HEK293T (cell line): ENCODE results near the gene SRRT.

Experiments used
- CTCF ChIA-PET: fragments of 350-600 bp; formaldehyde crosslinking; extraction: SDS; loops from one replicate; lab custom pipeline; 2021; ENCODE audit warnings: antibody characterized with exemption, inconsistent platforms; lab: Yijun Ruan, JAX
- POLR2A ChIA-PET: fragments of 350-600 bp; formaldehyde crosslinking; extraction: SDS; loops from one replicate; lab custom pipeline; 2020; ENCODE audit warnings: antibody characterized with exemption, inconsistent platforms; lab: Yijun Ruan, JAX
- DNase-seq: peaks from one replicate; pipeline ENCODE4 v3.0.0; 2012; ENCODE audit warnings: mixed read lengths; ENCODE audit errors: extremely low spot score
- ARNT ChIP-seq: fragments of 450-650 bp; IDR thresholded peaks from 2 replicates; pipeline ENCODE4 v1.6.1; 2017; ENCODE audit warnings: mild to moderate bottlenecking
- BHLHE40 ChIP-seq: fragments of 450-650 bp; IDR thresholded peaks from 2 replicates; pipeline ENCODE4 v1.6.1; 2016; ENCODE audit warnings: mild to moderate bottlenecking, moderate library complexity, borderline replicate concordance
- CTBP1 ChIP-seq: fragments of 450-650 bp; IDR thresholded peaks from 2 replicates; pipeline ENCODE4 v1.6.1; 2016; ENCODE audit warnings: borderline replicate concordance
- ELF4 ChIP-seq: fragments of 450-650 bp; IDR thresholded peaks from 2 replicates; pipeline ENCODE4 v1.6.1; 2017; ENCODE audit warnings: antibody characterized with exemption
- FOXA1 ChIP-seq: fragments of 450-650 bp; IDR thresholded peaks from 2 replicates; pipeline ENCODE4 v1.6.1; 2016; ENCODE audit warnings: mild to moderate bottlenecking
- FOXK2 ChIP-seq: fragments of 450-650 bp; IDR thresholded peaks from 2 replicates; pipeline ENCODE4 v1.6.1; 2016; ENCODE audit warnings: mild to moderate bottlenecking
- FOXM1 ChIP-seq: fragments of 450-650 bp; IDR thresholded peaks from 2 replicates; pipeline ENCODE4 v1.6.1; 2017; ENCODE audit warnings: mild to moderate bottlenecking, borderline replicate concordance
- HDGF ChIP-seq: fragments of 450-650 bp; IDR thresholded peaks from 2 replicates; pipeline ENCODE4 v1.6.1; 2017; ENCODE audit warnings: antibody characterized with exemption, borderline replicate concordance
- L3MBTL2 ChIP-seq: fragments of 450-650 bp; conservative IDR thresholded peaks from 2 replicates; pipeline ENCODE4 v1.6.1; 2016; ENCODE audit warnings: mild to moderate bottlenecking
- LEF1 ChIP-seq: fragments of 450-650 bp; IDR thresholded peaks from 2 replicates; pipeline ENCODE4 v1.6.1; 2017; ENCODE audit warnings: mild to moderate bottlenecking, borderline replicate concordance
- NFRKB ChIP-seq: fragments of 450-650 bp; IDR thresholded peaks from 2 replicates; pipeline ENCODE4 v1.6.1; 2016; ENCODE audit warnings: mild to moderate bottlenecking, moderate library complexity
- PKNOX1 ChIP-seq: fragments of 450-650 bp; IDR thresholded peaks from 2 replicates; pipeline ENCODE4 v1.6.1; 2016
- SP1 ChIP-seq: fragments of 450-650 bp; IDR thresholded peaks from 2 replicates; pipeline ENCODE4 v1.6.1; 2017
- SUZ12 ChIP-seq: fragments of 450-650 bp; IDR thresholded peaks from 2 replicates; pipeline ENCODE4 v1.6.1; 2016; ENCODE audit warnings: mild to moderate bottlenecking
- TARDBP ChIP-seq: fragments of 450-650 bp; IDR thresholded peaks from 2 replicates; pipeline ENCODE4 v1.6.1; 2016
- ZNF384 ChIP-seq: fragments of 450-650 bp; IDR thresholded peaks from 2 replicates; pipeline ENCODE4 v1.6.1; 2016

SRRT gene

GRCh38 chr7:100892364-100893317, 17.7 kb downstream of the SRRT start:
- TF ChIP-seq L3MBTL2, result no peak
- TF ChIP-seq CTBP1, result no peak
- TF ChIP-seq ARNT, result no peak
- TF ChIP-seq TARDBP, result no peak
- no peak for TF ChIP-seq SP1
- no peak for TF ChIP-seq ZNF384
- TF ChIP-seq FOXM1, result no peak
- TF ChIP-seq SUZ12, result no peak
- no peak for TF ChIP-seq FOXA1
- CTCF ChIA-PET, result no interaction called here
- POLR2A ChIA-PET, result no interaction called here
- DNase-seq, result no peak

GRCh38 chr7:100893318-100893895, 18.5 kb downstream of the SRRT start:
- ChIA-PET POLR2A (no interaction called here), CTCF (interaction anchor here (1.2 kb wide), 1 partner anchor 157 kb away, joined by 4 read pairs; no protein-coding TSS in a partner anchor)
- DNase-seq, result no peak

GRCh38 chr7:100893910-100894721, 19.2 kb downstream of the SRRT start:
- POLR2A ChIA-PET, result interaction anchor here (0.6 to 1.9 kb wide), 2 partner anchors 19 to 179 kb away, joined by 3 to 8 read pairs; partner anchors contain the start of gene SRRT
- CTCF ChIA-PET, result interaction anchor here (1.2 kb wide), 1 partner anchor 156 kb away, joined by 4 read pairs; no protein-coding TSS in a partner anchor
- no peak for DNase-seq
- TF ChIP-seq L3MBTL2 (no peak), LEF1 (no peak), CTBP1 (no peak), TARDBP (no peak), FOXA1 (no peak), NFRKB (no peak), FOXK2 (no peak), SUZ12 (no peak), HDGF (no peak), BHLHE40 (no peak), PKNOX1 (no peak), ZNF384 (no peak), SP1 (no peak), ELF4 (no peak), FOXM1 (no peak)

More at GRCh38 chr7:100893318-100893895, 18.5 kb downstream of the SRRT start:
- TF ChIP-seq L3MBTL2 (no peak), SP1 (no peak), NFRKB (no peak), CTBP1 (no peak), ZNF384 (no peak), FOXK2 (no peak), BHLHE40 (no peak), ARNT (no peak), ELF4 (no peak), SUZ12 (no peak), PKNOX1 (no peak), HDGF (no peak), FOXA1 (no peak)

GRCh38 chr7:100894860-100895700, 20.2 kb downstream of the SRRT start:
- TF ChIP-seq FOXM1, result 0 out of 2 replicates have a peak, but pooled peaks have one; percentile 69
- TF ChIP-seq ZNF384, result no peak
- POLR2A ChIA-PET, result interaction anchor here (0.6 to 1.9 kb wide), 2 partner anchors 20 to 178 kb away, joined by 3 to 8 read pairs; partner anchors contain the start of gene SRRT

GRCh38 chr7:100895701-100895955, 20.7 kb downstream of the SRRT start, which contains the start of gene ACHE:
TSS of gene ACHE (minus strand) at chr7:100895888. CDS start at chr7:100894232, 1,656 bp downstream.
- CTCF ChIA-PET, result no interaction called here
- DNase-seq, result no peak
- POLR2A ChIA-PET, result interaction anchor here (1.9 kb wide), 1 partner anchor 21 kb away, joined by 8 read pairs; the partner anchor contains the start of gene SRRT
- TF ChIP-seq HDGF (no peak), BHLHE40 (no peak), TARDBP (no peak), NFRKB (no peak), FOXK2 (no peak), CTBP1 (no peak), L3MBTL2 (no peak), PKNOX1 (no peak), SP1 (no peak), FOXA1 (no peak), LEF1 (no peak), ZNF384 (no peak), SUZ12 (no peak), ARNT (no peak), FOXM1 (no peak), ELF4 (no peak)

More at GRCh38 chr7:100894860-100895700, 20.2 kb downstream of the SRRT start:
- peak; percentile 56 for DNase-seq
- CTCF ChIA-PET, result interaction anchor here (0.8 to 1.2 kb wide), 2 partner anchors 155 to 298 kb away, joined by 3 to 4 read pairs; no protein-coding TSS in a partner anchor
